GM21529 (cell line): ENCODE results near the gene HOXD12.

ENCODE experiments used
- ATAC-seq: cut with Tn5 transposase; IDR thresholded peaks from one replicate; pipeline ENCODE4 v1.9.1; 2021; ENCODE audit not compliant: unreplicated experiment

HOXD12 gene

DNA sequence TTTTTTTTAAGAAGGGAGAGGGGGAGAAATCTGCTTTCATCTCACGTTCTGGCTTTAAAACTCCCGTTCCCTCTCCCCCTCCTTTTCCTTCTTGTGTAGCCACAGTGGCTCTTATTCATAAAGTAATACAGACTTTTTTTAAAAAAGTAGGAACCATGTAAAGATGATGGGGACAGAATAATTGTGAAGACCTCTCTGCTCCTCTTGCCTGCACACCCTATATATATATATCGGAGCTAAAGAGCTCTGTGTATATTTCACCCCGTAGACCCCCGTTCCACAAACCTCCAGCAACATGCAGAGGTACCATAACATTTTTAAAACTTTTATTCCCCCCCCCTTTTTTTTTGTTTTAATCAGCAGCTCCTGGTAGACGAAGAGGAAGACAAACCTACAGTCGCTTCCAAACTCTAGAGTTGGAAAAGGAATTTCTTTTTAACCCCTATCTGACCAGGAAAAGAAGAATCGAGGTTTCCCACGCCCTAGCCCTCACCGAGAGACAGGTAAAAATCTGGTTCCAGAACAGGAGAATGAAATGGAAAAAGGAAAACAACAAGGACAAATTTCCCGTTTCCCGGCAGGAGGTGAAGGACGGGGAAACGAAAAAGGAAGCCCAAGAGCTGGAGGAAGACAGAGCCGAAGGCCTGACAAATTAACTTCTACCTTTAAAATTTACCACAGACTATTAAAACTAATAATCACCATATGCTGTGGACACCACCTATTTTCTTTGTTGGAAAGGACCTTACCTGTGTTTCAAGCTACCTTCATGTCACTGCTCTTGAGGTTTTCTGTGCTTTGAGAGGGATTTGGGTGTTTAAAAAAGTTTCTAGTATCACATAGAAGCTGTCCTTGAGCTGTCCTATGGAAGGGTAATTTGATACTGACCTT lies 31.6 kb downstream of the HOXD12 start:
- ATAC-seq = no peak

DNA sequence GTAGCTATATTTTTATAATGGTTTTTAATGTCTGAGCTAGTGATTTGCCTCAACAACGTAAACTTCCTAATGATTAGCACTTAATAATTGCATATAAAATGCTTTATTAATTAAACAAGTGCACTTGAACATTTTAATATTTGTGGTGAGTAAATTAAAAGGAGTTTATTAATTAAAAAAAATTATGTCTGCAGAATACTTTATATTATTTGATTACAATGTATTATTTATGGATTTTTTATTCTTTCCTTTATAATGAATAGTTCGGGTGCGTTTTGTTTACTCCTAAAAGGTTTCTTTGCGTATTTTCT lies 32.2 kb downstream of the HOXD12 start:
- ATAC-seq = no peak

DNA sequence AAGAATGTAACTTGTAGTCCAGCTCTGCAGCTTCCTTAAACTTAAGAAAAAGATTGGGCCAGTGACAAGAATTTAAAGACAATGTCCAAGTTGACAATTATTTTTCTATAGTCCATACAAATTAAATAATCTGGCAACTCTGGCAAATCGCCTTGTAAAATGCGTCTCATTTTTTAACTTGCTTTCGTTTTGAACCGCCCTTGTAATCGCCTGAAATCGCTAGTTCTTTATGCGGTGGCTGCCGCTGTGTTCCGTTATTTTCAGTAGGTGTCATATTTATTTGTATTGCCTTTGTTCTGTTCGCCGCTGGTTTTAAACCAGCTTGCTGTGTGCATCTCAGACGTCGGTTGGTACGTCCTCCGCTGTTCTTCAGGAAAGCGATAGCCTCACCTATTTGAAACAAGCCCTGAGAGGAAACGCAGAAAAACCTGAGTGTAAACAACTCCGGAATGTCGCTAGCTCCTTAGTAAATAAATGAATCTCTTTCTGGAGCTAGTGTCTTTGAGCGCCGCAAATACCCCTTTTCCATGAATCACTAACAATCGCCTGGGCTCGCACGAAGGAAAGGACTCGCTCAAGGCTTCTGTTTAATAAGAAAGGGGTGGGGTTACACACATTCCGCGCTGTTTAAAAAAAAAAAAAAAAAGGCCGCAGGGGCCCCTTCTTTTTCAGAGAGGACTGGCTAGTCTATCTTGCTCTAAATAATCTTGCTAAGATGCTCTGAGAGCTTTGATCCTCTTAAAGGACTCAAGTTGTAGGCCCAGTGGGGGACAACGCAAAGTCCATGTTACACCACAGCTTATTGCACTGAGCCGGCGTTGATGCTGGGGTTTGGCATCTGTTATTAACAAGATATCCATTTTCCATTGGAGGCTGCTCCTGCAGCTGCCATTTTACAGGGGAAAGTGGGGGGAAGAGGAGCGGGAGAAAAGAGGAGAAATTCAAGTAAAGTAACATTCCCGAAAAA lies 32.9 kb downstream of the HOXD12 start:
- ATAC-seq = no peak

DNA sequence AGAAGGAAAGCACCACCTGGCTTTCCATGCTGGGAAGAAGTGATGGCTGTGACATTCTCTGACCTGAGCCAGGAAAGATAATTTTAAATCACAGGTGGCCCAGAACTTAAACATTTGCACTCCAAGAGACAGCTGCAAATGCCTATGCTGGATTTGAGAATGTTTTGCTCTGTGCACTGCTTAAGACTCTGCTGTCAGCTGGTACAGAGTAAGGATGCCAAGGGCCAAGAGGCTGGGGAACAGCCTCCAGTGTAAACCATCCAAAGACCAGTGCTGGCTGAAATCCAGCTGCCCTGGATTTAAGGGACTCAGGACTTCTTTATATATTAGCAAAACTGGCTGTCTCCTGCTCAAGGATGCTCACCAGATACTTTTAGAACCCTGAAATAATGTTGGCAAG lies 33.8 kb downstream of the HOXD12 start:
- ATAC-seq = no peak

DNA sequence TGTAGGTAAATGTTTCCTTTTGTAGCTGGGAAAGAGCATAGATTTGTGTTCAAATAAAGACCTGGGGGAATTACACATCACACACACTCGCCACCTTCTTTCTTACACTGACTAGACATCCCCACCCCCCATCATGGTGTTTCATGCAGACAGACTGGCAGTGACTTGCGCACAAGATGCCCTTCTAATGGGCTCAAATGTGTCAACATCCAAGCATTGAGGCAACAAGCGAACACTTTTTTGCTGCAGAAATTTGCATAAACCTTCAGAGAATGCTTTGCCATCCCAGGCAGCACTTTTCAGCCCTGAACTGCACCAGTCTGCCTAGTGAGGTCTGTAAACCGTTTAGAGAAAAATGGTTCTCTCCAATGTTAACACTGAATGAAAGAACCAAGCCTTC lies 34.4 kb downstream of the HOXD12 start:
- no peak for ATAC-seq

DNA sequence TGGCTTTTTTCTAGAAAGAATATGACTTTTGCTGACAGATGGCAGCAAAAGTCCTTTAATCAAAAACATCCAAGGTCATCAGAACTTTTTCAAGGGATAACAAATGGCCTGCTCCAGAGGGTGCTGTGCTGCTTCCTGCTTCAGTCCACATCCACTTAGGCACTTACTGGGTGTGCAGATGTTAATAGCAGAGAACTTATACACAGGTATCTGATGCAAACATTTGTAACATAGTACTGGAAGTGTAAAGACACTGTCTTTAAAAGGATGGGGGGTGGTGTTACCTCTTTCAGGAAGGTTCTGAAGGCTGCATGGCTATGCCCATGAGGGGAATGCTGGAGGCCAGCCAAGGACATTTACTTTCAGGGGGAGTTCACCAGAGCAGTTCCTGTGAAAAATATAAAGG lies 35.4 kb downstream of the HOXD12 start:
- no peak for ATAC-seq

DNA sequence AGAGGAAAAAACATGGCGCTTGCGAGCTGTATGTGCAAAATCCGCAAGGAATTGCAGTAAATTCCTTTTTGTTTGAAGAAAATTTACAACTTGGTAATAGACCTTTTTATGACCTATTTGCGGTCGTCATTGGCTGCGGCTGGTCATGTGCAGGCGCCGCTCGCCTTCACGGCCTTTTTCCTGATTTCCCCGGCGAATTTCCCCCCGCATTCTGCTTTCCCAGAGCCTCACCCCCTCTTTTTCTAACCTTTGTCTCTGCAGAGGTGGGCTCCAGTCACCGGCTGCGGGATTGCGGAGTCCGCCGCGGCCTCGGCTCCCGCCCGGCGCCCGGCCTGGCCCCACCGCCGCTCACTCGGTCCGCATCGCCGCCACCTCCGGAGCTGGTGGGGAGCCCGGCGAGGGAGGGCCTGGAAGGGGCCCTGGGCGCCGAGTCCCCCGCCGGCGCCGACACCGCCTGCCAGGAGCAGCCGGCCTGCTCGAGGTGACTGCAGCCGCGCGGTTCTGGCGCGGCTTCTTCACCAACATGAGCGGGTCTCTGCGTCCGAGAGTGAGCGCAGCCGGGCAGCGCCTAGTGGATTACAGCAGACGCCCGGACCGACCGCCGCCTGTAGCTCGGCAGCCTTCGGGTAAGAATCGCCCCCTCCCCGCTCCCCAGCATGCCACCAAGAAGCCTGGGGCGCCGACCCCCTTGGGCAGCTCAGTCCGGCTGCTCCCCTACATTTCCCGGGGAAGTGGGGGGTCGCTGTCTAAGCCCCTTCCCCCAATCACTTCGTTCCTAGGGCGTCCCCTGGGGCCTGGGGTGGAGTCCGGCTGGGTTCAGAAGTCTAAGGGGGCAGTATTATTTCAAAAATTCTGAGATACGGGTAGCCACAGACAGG lies 37.0 kb downstream of the HOXD12 start:
- no peak for ATAC-seq

DNA sequence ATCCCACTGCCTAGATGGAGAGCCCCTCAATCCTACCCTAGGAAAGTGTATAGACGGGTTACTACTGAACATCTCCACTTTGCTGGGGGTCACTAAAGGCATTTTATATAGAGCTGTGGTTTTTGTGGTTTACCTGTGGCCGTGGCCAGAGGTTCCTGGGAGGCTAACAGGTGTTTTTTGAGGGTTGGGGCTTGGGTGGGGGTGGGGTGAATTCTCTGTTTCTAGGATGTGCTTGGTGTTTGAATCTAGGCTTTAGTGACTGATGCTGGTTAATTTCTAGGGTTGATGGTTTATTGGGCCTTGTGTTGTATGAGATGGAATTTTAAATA lies 37.6 kb downstream of the HOXD12 start:
- no peak for ATAC-seq

DNA sequence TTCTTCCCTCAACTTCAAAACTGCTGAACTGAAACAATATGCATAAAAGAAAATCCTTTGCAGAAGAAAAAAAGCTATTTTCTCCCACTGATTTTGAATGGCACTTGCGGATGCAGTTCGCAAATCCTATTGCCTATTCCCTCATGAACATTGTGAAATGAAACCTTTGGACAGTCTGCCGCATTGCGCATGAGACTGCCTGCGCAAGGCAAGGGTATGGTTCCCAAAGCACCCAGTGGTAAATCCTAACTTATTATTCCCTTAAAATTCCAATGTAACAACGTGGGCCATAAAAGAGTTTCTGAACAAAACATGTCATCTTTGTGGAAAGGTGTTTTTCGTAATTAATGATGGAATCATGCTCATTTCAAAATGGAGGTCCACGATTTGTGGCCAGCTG lies 38.3 kb downstream of the HOXD12 start:
- ATAC-seq = no peak

DNA sequence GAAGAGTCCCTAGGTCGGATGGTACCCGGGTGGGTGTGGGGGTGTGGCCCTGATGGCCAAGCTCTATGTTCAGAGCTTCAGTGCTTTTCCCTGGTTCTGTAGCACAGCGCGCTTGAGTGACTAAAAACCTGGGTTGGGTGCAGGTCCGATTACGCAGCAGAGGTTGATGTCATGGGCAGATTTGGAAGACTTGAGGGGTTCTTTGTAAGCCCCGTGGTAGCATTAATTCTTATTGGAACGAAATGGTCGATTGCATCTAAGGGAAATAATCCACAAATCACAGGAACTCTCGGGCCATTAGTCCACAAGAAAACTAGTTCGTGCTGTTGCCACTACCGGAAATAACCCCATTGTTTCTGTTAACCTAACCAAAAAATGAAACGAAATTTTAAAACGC lies 38.9 kb downstream of the HOXD12 start:
- ATAC-seq = no peak

DNA sequence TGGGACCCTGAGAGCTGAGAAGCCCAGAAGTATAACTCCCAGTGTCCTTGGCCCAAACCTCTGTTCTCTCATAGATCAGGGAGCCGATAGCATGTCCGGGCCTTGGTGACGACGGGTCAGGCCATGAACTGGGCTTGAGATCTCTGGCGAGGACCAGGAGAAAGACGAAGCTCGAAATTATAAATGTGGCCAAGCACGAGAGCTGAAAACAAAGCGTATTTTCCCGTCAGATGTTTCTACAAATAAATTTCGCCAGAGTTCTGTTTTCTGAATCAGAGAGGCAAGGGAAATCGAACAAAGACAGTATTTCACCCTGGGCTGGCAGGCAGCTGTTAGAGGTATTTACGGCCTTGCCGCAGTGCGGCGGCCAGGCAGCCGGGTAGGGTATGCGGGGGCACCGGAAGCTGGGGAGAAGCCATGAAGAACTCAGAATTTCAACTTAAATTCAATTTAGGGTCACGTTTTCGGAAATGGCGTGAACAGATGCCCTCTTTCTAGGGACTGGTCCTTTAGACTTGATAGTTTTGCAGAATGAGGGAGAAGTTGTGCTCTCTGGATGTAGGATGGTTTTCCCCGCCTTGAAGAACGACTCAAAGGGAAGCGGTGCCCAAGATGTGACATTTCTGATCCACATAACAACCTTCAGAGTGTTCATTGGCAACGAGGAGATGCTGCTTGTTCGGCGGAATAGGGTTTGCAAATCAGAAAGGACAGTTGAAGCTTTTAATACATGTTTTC lies 39.5 kb downstream of the HOXD12 start:
- no peak for ATAC-seq

DNA sequence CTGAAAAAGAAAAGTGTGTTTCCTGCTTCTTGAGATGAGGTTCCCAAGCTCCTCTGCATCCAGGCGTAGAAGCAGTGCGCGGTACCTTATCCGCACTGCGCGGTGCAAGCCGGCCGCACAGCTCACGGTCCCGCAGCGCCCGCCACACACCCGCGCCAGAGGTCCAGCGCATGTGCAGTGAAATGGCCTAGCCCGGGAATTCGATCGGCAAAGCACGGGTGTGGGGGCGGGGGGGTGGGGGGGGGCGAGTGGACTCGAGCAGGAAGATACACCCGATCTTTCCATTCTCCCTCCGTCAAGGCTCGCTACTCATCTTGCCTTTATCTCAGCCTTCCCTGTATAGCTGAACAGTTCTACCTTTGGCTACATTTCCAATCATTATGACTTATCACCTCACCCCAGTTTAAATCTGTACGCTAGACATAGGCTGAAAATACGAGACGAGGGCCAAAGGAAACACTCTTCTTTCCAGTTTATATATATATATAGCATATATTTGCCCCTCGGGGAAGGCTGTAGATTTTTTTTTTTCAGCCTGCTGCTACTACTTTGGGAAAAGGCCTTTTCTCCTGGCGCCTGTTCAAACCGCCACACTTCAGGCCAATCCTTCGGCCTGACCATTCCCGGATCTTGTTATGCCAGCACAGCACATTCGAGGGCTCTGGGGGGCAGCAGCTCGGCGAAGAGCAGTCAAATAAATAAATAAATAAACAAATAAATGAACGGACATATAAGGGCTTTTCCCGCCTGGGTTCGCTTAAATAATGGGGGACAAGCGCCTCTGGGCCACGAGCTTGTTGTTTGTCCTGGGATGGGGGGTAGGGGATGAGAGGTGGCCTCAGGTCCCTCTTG lies 40.3 kb downstream of the HOXD12 start:
- no peak for ATAC-seq

DNA sequence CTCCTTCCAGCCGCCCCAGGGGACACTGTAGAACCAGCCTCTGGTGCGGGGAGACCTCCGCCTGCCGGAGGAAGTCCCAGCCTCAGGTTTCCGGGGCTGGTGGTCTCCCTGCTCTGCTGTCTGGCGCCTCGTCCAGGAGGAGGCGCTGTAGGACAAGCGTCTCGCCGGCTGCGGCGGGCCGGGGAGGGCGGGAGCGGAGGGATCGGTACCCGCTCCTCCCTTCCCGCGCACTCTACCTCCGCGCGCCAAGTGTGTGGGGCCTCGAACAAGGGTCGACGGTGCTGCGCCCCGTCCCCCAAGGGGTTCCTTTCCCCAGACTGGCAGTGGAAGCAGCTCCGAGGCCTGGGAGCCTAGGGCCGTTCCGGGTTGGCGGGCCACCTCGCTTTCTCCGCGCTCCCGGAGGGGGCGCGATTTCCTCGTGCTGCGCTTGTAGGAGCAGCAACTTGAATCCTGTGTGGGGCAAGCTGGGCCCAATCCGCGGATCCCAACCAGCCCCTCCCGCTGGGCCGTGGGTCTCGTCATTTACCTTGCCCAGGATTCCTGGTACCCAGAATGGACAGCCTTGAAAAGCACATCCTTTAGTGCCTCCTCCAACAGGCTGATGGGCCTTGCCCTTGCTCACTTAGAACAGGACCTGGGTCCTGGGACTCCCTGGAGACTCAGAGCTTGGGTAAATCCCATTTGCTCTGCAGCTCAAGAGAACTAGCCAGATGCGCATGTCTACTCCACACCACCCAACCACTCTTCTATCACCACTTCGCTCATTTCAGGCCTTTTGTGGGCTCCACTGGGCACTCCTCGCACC lies 41.1 kb downstream of the HOXD12 start:
- ATAC-seq = peak; percentile 88

DNA sequence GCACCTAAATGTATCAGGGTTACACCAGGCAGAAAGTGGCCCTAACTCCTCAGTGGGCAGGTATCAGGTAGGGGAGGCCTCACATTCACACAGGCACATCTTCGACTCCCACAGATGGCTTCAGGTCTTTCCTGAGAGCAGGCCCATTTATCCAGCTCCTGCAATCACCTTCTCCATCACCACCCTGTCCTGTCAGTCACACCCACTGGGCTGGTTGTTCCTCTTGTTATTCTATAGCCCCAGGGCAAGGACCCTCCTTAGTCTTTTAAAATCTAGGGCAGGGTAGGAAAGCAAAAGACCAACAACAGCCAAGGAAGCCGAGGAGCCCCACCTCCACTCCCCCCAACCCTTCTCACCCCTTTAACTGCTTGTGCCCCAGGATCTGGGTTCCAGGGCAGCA lies 42.7 kb downstream of the HOXD12 start:
- ATAC-seq = no peak

DNA sequence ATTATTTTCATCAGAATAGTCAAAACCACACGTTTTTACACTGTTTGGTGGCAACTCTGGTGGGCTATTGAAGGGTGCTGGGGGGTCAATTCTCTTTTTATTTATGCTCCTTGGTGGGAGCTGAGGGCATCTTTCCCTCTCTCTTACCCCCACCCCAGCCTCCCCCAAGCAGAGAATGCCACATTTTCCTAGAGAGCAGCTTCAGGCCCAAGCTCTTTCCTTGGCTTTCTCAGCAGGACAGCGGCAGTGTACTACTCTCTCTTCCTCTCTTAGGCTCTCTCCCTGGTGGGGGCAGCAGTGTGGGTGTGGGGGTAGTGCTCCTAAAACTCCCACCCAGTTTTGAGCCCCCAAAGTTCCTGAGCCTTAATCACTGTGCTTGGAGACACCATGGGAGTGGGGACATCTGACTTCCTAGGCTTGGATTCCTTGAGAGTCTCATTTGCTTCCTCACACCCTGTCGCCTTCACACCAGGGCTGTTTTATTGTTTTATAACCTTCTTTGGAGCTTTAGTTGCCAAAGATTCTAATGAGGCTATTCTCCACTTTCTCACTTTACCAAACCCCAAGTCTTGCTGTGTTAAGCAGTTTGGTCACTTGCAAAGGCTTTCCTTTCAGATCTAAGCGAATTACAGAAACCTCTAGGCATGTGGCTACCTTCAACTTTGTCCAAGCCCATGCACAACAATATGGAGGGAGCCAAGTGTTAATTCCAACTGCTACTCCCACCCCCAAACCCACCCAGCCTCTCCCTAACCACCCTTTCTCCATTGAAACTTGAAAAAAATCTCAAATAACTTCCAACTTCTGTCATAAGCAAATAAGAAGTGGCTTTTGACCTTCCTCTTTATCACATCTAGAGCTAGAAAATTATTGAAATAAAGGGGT lies 45.7 kb downstream of the HOXD12 start:
- ATAC-seq = no peak

DNA sequence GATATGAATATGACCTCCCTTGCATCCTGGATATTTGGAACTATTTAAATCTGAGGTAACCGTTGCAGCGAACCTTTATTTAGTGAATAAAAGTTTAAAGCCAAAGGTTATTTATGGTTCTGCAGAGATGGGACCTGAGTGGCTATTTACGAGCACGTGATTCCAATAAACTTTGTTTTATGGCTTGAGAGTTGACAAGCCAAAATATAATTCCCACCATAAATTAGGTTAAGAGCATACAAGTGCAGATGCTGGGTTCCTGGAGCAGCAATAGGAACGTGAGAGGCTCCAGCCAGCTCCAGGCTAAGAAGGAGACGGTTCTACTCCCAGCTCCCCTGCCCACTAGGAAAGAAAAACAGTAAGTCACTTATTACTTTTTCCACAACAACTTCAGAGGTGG lies 46.5 kb downstream of the HOXD12 start:
- no peak for ATAC-seq

DNA sequence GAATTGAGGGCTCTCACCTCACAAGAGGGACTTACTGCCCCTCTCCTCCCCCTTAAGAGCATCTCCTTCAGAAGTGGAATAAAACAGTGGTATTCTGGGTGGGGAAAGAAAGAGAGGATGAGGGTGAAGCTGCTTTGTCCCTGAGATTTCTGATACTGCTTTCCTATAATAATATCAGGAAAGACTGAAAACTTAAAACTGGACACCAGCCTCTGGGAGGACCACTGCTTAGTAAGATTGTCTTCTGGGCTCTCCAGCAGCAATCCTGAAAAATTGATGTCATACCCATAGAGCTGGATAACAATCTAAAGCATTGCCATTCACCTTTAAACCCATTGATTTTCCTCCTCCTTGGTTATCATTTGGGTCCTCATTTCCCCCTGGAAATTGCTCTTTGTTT lies 47.0 kb downstream of the HOXD12 start:
- no peak for ATAC-seq
